Activated naive CD4-positive, alpha-beta T cell (primary cell): Measurements from ENCODE around the gene GRK6.

Experiments
- DNase-seq, 4 experiments: peaks; one replicate each; lab custom pipeline; 2025; lab: John Stamatoyannopoulos, UW

The GRK6 gene

GRCh38 chr5:177454397-177455035 lies 28.0 kb downstream of the GRK6 start:
- peak; percentile 86 to 93 (median 90) for DNase-seq

GRCh38 chr5:177455036-177455660 lies 28.7 kb downstream of the GRK6 start:
- peak; percentile 80 to 93 (median 87) for DNase-seq

GRCh38 chr5:177455661-177456590 lies 29.4 kb downstream of the GRK6 start:
- DNase-seq = peak; percentile 88 to 97 (median 94)

- no peak for DNase-seq
Measured at GRCh38 chr5:177456591-177456964, 30.1 kb downstream of the GRK6 start.

DNA sequence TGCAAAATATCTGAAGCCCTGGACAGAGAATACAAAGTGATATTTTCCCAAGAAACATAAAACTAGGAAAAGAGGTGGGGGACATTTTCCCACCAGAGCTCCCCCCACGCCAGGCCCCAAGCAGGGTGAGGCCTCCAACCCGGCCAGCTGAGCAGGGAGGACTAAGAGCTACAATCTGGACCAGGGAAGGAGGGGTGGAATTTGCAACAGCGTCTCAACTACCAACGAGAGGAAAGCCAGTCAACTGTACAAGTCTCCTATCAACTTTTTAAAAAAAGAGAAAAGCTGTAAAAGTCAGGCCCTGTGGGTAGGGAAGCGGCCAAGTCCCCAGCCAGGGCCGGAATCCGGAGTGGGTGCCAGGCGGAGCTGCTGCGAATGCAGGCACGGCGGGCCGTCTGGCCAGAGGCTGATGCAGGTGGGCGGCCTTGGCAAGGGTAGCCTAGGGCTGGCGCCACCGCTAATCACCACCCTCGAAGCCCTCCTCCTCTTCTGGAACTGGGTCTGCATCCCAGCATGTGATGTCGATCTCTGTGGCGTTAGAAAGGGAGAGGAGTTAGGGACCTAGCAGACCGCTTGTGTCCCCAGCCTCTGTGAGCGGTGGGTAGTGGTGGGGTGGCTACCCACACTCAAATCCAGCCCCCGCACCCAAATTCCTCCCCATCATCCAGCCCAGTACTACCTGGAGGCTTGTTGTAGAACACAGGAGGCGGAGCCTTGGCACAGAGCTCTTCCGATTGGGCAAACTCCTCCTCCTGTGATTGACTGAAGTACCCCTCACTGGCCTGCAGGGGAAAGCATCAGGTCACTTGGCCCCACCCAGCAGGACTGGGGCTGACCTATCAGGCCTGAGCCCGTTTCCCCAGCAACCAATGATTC lies 30.7 kb downstream of the GRK6 start:
- DNase-seq = no peak

DNA sequence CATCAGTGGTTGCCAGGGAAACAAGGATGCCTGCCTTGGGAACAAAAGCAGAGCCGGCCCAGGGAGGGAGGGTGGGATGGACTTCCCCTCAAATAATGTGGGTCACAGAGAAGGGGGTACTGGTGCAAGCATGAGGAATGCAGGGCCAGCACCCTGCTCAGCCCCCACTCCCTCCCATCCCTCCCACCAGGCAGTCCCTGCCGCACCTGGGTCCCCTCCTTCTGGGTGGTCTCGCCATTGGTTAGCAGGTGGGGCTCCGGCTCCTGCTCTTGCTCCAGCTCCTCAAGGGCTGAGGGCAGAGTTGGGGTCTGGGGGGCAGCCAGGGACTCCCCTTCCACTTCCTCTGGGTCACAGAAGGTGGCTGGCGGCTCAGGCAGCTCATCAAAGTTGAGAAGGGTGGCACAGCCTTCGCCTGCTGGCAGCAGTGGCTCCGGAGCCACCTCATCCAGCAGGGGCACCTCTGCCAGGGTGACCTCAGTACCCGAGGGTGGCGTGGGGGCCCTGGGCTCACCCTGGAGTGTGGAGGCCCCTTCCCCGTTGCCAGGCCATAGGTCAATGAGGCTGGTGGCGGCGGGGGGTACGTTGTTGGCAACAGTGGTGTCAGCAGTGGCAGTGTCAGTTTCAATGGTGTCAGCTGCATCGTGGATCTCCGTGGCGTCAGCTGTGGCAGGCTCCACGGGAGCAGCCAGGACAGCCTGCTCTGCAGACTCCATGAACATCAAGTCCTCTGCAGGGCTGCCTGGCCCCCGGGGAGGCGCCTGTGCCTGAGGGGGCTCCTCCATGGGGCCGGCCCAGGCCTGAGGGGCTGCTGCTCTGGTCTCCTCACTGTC lies 31.6 kb downstream of the GRK6 start:
- DNase-seq = no peak

GRCh38 chr5:177458912-177459350 lies 32.5 kb downstream of the GRK6 start:
- DNase-seq = no peak

DNA sequence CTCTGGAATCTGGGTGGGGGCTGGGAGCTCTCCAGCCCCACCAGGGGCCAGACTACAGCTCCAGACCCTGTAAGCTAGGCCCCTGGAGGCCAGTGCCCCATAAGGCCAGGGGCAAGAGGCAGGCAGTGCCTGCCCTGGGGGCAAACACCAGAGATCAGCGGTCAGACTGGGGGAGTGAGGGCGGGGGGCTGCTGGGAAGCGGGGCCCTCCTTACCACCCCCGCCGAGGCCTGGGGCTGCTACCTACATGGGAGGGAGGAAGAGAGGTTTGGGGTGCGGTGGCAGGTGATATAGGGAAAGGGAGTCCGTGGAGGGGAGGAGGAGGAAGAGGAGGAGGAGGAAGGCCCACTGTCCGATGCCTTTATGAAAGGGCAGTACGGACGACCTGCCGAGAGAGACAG lies 32.9 kb downstream of the GRK6 start:
- no peak for DNase-seq

DNA sequence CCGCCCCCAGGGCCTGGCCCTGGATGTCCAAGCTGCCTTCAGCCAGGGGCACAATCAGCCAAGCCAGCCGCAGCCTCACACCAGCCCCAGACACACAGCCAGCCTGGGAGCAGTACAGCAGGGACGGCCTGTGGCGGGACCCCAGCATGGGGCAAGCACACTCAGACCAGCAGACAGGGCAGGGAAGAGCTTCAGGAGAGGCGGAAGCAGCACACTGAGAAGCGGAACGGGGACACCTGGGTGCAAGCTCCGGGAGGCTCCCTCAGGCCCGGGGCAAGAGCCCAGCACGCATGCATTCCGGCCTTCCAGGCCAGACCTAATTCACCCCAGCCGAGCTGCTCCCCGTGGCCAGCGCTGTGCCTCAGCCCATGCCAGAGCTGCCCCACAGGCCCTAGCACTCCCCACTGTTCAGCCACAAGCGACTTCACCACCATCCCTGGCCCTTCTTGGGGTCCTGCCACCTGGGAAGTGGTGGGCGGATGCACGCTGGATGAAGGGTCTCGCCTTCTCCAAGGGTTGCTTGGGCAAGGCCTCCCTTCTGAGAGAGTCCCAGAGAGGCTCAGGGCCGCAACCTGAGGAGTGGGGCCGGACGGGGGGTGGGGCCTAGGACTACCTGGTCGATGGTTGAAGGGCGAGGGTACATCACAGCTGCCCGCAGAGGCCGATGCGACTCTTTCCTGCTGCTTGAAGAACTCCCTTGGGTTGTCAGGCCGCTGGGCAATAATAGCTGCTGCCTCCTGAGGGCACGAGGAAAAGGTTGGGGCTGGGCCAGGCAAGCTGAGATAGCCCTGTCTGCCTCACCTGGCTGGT lies 33.5 kb downstream of the GRK6 start:
- DNase-seq = no peak

GRCh38 chr5:177462021-177462670 lies 35.7 kb downstream of the GRK6 start:
- DNase-seq = no peak

DNA sequence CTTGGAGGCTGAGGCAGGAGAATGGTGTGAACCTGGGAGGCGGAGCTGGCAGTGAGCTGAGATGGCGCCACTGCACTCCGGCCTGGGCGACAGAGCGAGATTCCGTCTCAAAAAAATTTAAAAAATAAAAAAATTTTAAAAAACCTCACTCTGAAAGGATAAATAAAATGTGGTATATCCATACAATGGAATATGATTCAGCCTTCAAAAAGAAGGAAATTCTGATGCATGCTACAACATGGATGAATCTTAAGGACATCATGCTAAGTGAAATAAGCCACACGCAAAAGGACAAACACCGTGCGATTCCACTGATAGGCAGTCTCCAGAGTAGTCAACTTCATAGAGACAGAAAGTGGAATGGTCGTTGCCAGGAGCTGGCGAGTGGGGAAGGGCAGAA lies 38.6 kb downstream of the GRK6 start:
- DNase-seq = no peak

DNA sequence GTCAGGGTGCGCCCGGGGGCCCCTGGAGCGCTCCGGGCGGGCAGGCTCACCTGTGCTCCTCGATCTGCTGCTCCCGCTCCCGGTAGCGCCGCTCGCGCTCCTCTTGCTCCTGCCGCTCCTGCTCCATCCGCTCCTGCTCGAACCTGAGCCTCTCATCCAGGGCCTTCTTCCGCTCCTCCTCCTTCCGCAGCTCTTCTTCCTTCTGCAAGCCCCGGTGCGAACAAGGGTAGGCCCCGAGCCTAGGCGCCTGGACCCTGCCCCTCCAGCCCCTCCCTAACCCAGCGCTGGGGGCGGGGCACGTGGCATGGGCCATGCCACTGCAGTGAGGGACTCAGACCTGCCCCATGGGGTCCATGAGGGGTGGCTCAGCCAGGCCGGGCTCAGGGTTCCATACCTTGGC lies 40.4 kb downstream of the GRK6 start:
- no peak for DNase-seq

GRCh38 chr5:177467436-177467835 lies 41.0 kb downstream of the GRK6 start:
- DNase-seq = no peak

- no peak for DNase-seq
Measured at GRCh38 chr5:177468329-177468684, 41.8 kb downstream of the GRK6 start.

DNA sequence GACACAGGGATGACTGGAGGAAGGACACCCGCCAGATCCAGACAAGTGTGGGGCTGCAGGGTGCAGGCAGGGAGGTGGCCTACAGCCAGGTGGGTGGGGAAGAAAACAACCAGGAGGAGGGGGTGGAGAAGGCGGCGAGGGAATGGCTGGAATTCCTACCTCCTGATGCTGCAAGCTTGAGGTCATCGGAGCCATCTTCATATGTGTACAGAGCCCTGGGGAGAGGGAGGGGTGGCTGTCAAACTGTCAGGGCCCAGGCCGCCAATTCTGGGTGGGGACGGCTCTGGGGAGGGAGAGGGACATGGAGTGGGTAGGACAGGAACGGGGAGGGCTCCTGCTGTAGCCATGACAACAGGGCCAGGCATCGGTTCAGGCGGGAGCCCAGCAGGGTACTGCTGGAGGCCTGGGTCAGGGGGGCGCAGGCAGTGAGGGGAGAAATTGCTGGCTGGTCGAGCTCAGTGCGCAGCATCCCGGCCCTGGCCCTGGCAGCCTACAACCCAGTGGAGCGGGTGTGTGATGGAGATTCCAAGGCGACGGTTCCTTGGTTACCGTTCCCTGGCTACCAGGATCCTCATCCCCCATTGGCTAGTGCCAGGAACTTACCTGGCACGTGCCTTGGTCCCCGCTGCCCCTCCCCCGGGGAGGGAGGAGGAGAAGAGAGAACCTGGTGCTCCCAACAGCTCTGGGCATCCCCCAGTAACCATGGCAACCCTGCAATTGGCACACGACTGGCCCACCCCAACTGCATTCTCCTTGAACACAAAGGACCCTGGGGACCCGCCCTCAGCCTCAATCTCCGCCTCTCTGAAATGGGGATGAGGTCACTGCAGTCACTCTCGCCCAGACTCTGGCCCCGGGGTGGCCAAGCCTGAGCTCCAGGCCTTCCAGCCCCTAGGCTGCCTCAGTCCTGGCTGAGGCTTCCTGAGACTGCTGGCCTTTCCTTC lies 42.5 kb downstream of the GRK6 start:
- DNase-seq = no peak

GRCh38 chr5:177469750-177470525 lies 43.5 kb downstream of the GRK6 start:
- DNase-seq = no peak

GRCh38 chr5:177470759-177471536 lies 44.5 kb downstream of the GRK6 start:
- no peak for DNase-seq
